Stimulated activated effector memory CD8-positive, alpha-beta T cell treated with anti-CD3 and anti-CD28 coated beads, Interleukin-12 subunit alpha, Interleukin-12 subunit beta, amount 100 ng/mL, for 72 hours (primary cell): ENCODE data around the gene INTS4.
"Not testable (repeated sequence)": the region's sequence is repeated elsewhere in the genome, so short reads cannot be mapped to it uniquely, and the experiment has no call there.

Experiments used
- ATAC-seq: fragments of 150-1000 bp; cut with Tn5 transposase; 2 replicates; pipeline ENCODE4 v1.10.0; 2021
- DNase-seq, 2 donors: peaks; one replicate each; pipeline ENCODE4 v3.0.0; 2021 to 2022; ENCODE audit warnings: low spot score in 2 of 2
- H3K27ac Mint-ChIP-seq: one replicate; pipeline ENCODE4 v1.8.0; 2022; ENCODE audit warnings: mild to moderate bottlenecking, mixed read lengths
- H3K36me3 Mint-ChIP-seq: one replicate; pipeline ENCODE4 v1.8.0; 2022; ENCODE audit warnings: mild to moderate bottlenecking, mixed read lengths
- H3K4me1 Mint-ChIP-seq: one replicate; pipeline ENCODE4 v1.8.0; 2022; ENCODE audit warnings: mixed read lengths
- H3K4me3 Mint-ChIP-seq: one replicate; pipeline ENCODE4 v1.8.0; 2022; ENCODE audit warnings: mild to moderate bottlenecking, mixed read lengths
- H3K9me3 Mint-ChIP-seq: one replicate; pipeline ENCODE4 v1.8.0; 2022; ENCODE audit warnings: mixed read lengths

The INTS4 gene

DNA sequence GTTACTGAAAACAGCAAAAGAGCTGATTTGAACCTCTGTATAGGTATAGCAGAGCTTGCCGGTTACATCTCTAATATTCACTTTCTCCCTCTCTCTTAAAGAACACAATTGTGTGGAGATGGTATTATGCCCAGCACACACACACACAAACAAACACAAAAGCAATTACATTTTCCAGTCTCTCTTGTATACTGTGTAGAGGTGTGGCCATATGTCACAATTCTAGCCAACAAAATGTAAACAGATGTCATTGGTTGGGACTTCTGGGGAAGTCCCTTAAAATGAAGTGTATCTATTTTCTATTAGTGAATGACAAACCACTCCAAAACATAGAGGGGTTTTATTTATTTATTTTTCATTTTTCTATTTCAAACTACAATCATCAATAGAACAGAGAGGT, 15.8 kb upstream of the INTS4 start:
- Mint-ChIP-seq H3K4me3 (no peak overlapping the region), H3K4me1 (no peaks in the 10 kb centered on the region), H3K9me3 (no peaks in the 10 kb centered on the region), H3K27ac (no peak overlapping the region), H3K36me3 (no peaks in the 10 kb centered on the region)
- DNase-seq = no peak
- no peak for ATAC-seq

DNA sequence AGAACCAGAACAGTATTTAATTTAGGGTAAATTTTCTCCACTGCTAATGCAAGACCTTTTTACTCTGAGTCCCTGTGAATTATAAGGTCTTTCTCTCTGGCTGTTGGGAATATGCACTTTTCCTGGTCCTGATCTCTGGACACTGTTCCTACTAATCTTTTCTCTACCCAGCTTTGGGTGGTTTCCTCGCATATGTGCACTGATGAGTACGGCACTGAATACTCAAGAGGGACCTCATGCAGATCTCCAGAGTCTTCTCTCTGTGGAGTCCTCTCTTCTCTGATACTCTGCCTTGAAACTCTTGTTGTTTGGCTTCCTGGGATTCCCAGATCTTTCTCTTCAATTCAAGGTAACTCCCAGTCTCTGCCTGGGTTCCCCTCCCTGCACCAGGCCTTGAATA, 14.6 kb upstream of the INTS4 start:
- Mint-ChIP-seq H3K27ac (no peak overlapping the region), H3K9me3 (no peaks in the 10 kb centered on the region), H3K4me1 (no peaks in the 10 kb centered on the region), H3K4me3 (no peak overlapping the region), H3K36me3 (no peaks in the 10 kb centered on the region)
- DNase-seq (no peak), ATAC-seq (no peak)

DNA sequence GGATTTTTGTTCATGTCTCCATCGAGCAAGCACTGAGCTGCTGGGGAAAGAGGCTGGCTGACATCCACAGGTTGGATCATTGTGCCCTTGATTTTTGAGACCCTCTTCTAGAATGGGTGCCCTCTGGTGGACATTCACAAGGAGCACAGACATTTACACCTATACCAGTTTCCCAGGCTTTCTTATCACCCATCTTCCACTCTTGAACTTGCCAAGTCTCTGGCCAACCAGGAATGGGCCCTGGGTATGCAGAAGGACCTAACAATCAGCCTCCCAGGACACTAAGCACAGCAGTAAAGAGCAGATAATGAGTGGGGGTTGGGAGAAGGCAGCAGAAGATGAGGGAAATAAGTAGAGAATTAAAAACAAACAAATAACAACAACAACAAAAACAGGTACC, 5.7 kb upstream of the INTS4 start:
- H3K4me1 Mint-ChIP-seq = peaks cover 6% of the 10 kb centered on the region
- ATAC-seq = peak; percentile 87
- H3K4me3 Mint-ChIP-seq = no peak overlapping the region
- H3K36me3 Mint-ChIP-seq = peaks cover 1% of the 10 kb centered on the region
- no peaks in the 10 kb centered on the region for H3K9me3 Mint-ChIP-seq
- DNase-seq = peak; percentile 24 to 55
- no peak overlapping the region for H3K27ac Mint-ChIP-seq

DNA sequence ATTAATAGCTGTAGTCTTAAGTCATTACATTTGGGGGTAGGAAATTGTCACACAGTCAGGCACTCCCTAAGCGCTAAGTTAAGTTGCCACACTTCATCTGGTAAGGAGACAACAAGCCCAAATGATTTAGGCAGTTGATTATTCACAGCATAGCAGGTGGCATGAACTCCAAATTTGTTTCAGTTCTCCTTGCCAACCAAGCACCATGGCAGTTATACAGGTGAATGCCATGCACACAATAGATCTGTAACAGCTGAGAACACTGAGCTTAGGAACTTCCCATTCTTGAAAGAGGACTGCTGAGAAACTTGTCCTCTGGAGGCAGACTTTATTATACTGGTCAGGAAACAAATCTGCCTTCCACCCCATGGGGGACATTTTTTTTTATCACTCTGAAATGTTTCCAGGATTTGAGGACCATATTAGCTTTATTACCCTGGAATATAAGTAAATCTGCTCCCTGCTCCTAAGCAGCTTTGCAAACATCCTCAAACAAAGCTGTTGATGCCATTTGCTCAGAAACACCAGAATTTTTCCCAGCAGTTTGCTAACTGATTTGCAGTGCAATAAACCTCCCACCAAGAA, 5.1 kb upstream of the INTS4 start:
- DNase-seq (no peak), ATAC-seq (no peak)
- H3K27ac Mint-ChIP-seq = no peak overlapping the region
- H3K9me3 Mint-ChIP-seq = no peaks in the 10 kb centered on the region
- no peak overlapping the region for H3K4me3 Mint-ChIP-seq
- peaks cover 8% of the 10 kb centered on the region for H3K36me3 Mint-ChIP-seq
- H3K4me1 Mint-ChIP-seq = peaks cover 10% of the 10 kb centered on the region

DNA sequence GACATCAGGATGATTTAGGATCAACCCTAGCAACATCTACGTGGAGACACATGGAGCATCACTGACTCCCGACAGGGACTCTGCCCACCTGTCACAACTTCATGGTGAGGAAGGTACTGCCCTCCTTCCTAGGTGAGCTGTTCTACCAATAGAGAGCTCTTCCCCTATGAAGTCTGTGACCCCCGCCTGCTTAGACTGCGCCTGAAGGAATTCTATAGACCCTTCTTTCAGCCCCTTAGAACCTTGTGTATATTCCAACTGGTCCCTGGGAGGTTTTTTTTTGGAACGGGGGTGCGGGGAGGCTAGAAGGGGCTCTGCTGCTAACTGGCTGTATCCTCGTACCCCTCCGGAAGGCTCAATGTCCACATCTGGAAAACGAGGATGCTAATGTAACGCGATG, 566 bp downstream of the INTS4 start:
- Mint-ChIP-seq H3K4me1 (peaks cover 23% of the 10 kb centered on the region), H3K4me3 (peak overlapping the region; percentile 81), H3K27ac (peak overlapping the region; percentile 94), H3K36me3 (peaks cover 49% of the 10 kb centered on the region), H3K9me3 (no peaks in the 10 kb centered on the region)
- ATAC-seq (no peak), DNase-seq (peak in 1 of 2 donors; percentile 56)

DNA sequence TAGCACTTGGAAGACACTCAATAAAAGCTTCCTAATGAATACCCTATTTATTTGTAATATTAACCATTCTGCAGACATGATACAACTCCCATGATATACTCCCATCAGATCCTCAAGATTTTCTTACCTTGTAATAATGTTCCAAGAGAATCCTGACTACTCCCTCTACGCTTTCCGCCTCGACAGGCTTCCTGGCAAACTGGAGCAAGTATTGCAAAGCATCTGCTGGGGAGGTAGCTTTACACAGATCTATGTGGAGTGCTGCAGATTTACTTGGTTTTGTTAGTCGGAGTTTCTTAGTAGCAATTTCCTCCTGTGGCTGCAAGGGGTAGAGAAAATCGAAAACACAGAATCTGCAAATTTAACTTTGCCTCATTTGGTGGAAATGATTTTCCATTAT, 3.5 kb downstream of the INTS4 start:
- H3K4me3 Mint-ChIP-seq = no peak overlapping the region
- peaks cover 79% of the 10 kb centered on the region for H3K36me3 Mint-ChIP-seq
- no peaks in the 10 kb centered on the region for H3K9me3 Mint-ChIP-seq
- ATAC-seq (no peak), DNase-seq (no peak)
- H3K4me1 Mint-ChIP-seq = peaks cover 30% of the 10 kb centered on the region
- H3K27ac Mint-ChIP-seq = no peak overlapping the region

DNA sequence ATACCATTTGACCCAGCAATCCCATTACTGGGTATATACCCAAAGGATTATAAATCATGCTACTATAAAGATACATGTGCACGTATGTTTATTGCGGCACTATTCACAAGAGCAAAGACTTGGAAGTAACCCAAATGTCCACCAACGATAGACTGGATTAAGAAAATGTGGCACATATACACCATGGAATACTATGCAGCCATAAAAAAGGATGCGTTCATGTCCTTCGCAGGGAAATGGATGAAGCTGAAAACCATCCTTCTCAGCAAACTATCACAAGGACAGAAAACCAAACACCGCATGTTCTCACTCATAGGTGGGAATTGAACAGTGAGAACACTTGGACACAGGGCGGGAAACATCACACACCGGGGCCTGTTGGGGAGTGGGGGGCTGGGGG, 8.0 kb downstream of the INTS4 start:
- not testable (repeated sequence) for H3K4me3 Mint-ChIP-seq, H3K9me3 Mint-ChIP-seq, ATAC-seq, H3K27ac Mint-ChIP-seq, DNase-seq
- Mint-ChIP-seq H3K4me1 (peaks cover 34% of the 10 kb centered on the region), H3K36me3 (peaks cover 94% of the 10 kb centered on the region)

DNA sequence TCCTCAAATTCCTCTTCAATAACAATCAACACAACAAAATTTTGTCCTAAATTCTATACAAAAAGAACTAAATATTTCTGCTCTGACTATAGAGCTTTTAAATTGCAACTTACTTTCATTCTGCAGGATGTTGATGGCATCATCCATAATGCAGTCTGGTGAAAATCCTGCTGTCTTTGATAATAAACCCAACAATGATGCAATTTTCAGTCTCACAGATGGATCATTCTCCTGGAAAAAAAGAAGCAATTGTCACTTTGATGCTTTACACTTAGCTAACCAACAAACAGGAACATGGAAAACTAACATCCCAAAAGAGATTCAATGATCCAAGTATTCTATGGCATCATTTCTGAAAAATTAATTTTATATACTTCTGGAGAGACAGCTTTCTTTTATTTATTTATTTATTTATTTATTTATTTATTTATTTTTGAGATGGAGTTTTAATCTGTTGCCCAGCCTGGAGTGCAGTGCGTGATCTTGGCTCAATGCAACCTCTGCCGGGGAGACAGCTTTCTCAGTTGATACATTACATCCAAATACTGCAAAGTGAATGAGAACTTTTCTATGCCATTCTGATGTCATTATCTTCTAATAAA, 13.0 kb downstream of the INTS4 start:
- no peak overlapping the region for H3K4me3 Mint-ChIP-seq
- DNase-seq (no peak), ATAC-seq (no peak)
- H3K36me3 Mint-ChIP-seq = peaks cover 86% of the 10 kb centered on the region
- H3K27ac Mint-ChIP-seq = no peak overlapping the region
- H3K9me3 Mint-ChIP-seq = no peaks in the 10 kb centered on the region
- H3K4me1 Mint-ChIP-seq = peaks cover 27% of the 10 kb centered on the region

DNA sequence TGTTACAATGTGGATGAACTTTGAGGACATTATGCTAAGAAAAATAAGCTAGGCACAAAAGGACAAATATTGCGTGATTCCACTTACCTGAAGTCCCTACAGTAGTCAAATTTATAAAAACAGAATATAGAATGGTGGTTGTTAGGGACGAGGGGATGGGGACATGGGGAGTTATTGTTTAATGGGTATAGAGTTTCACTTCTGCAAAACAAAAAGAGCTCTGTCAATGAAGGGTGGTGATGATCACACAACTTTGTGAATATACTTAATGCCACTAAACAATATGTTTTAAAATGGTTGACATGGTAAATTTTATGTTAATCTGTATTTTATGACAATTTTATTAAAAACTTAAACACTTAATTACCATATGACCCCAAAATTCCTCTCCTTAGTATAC, 26.1 kb downstream of the INTS4 start:
- no peak overlapping the region for H3K27ac Mint-ChIP-seq
- no peaks in the 10 kb centered on the region for H3K9me3 Mint-ChIP-seq
- no peak for DNase-seq
- ATAC-seq = no peak
- no peak overlapping the region for H3K4me3 Mint-ChIP-seq
- peaks cover 42% of the 10 kb centered on the region for H3K36me3 Mint-ChIP-seq
- no peaks in the 10 kb centered on the region for H3K4me1 Mint-ChIP-seq

DNA sequence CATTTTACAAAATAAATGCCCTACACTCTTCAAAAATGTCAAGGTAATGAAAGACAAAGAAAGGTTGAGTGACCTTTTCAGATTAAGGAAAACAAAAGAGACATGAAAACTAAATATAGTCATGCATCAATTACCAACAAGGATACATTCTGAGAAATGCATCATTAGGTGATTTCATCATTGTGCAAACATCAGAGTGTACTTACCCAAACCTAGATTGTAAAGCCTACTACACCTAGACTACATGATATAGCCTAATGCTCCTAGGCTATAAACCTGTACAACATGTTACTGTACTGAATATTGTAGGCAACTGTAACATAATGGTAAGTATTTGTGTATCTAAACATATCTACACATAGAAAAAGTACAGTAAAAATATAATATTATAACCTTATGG, 26.7 kb downstream of the INTS4 start:
- no peak overlapping the region for H3K4me3 Mint-ChIP-seq
- DNase-seq (no peak), ATAC-seq (no peak)
- no peaks in the 10 kb centered on the region for H3K4me1 Mint-ChIP-seq
- H3K27ac Mint-ChIP-seq = no peak overlapping the region
- H3K9me3 Mint-ChIP-seq = no peaks in the 10 kb centered on the region
- peaks cover 40% of the 10 kb centered on the region for H3K36me3 Mint-ChIP-seq

DNA sequence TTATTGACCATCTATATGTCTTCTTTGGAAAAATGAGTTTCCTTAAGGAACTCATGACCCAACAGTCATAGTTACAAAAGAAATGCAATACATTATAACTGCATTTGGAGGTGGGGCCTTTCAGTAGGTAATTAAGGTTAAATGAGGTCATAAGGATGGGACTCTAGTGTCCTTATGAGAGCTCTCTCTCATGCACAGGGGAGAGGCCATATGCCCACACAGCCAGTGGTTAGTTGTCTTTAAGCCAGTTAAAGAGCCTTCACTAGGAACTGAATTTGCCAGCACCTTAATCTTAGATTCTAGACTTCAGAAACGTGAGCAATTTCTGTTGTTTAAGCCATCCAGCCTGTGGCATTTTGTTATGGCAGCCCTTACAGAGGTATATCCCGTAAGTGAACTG, 27.3 kb downstream of the INTS4 start:
- H3K4me3 Mint-ChIP-seq = no peak overlapping the region
- no peaks in the 10 kb centered on the region for H3K9me3 Mint-ChIP-seq
- H3K4me1 Mint-ChIP-seq = no peaks in the 10 kb centered on the region
- ATAC-seq (no peak), DNase-seq (no peak)
- H3K27ac Mint-ChIP-seq = no peak overlapping the region
- peaks cover 34% of the 10 kb centered on the region for H3K36me3 Mint-ChIP-seq

DNA sequence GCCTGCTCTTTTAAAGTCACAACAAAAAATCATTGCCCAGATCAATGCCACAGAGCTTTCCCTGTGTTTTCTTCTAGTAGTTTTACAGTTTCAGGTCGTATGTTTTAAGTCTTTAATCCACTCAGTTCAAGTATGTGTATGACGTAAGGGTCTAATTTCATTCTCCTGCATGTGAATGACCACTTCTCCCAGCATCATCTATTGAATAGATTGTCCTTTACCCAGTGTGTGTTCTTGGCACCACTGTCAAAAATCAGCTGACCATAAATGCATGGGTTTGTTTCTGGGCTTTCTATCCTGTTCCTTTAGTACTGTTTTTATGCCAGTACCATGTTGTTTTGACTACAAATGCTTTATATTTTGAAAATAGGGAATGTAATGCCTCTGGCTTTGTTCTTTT, 28.1 kb downstream of the INTS4 start:
- no peak for ATAC-seq
- no peak for DNase-seq
- Mint-ChIP-seq H3K9me3 (no peaks in the 10 kb centered on the region), H3K27ac (no peak overlapping the region), H3K4me3 (no peak overlapping the region), H3K36me3 (peaks cover 26% of the 10 kb centered on the region), H3K4me1 (no peaks in the 10 kb centered on the region)

DNA sequence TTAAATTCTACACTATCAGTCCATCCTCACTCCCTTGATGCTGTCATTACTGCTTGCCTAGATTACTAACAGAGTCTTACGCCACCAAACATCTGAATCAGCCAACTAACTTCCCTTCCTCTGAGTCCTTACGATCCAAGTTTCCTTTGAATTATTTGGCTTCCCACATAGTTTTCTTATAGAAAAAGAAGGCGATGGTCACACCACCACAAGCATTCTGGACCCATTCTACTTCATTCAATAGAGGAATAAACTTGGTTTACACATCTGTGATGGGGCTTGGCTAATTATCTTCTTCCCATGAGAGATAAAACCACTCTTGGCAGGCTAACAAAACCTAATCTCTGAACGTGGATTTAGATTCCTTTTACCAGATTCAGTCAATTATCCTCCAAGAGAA, 35.0 kb downstream of the INTS4 start:
- Mint-ChIP-seq H3K4me1 (no peaks in the 10 kb centered on the region), H3K4me3 (no peak overlapping the region), H3K36me3 (peaks cover 64% of the 10 kb centered on the region), H3K9me3 (no peaks in the 10 kb centered on the region), H3K27ac (no peak overlapping the region)
- DNase-seq (no peak), ATAC-seq (no peak)

DNA sequence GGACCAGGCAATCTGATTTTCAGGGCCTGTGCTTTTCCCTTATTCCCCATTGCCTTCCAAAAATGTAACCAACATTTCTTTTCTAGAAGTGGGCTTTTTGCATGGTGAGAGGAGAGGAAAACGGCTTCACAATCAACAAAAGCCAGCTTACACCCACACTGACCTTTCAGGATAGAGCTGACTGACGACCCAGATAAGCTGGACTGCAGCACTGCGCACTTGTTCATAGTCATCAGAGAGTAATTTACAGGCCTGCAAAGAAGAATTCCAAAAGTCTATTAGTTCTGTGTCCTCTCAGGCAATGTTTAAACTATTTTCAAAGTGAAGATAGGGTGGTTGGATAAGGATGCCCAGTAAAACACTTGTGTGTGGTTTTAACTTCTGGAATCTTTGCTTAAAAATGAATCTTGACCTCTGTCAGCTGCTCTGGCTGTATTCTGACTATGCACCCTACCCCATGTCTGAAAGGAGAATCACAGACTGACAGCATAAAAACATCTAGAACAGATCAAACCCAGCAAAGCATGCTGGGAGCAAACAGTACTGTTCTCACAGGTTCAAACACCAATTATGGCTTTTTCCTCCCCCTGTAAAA, 35.8 kb downstream of the INTS4 start:
- H3K27ac Mint-ChIP-seq, H3K4me3 Mint-ChIP-seq, ATAC-seq: not testable (repeated sequence)

DNA sequence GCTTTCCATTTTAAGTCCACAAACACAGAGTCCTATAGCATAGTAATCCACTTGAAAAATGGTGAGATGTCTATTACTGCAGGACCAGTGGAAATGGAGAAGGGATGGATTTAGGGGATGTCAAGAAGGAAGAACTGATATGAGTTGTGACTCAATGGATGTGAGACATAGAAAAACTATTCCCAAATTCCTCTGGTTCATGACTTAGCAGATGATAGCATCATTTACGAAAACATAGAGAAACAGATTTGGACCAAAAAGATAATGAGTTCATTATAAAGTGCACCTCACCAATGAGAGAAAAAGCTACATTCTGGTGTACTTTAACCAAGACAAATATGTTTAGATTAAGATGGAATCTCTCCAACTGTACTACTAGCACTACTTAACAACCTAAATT, 51.2 kb downstream of the INTS4 start:
- Mint-ChIP-seq H3K4me1 (peaks cover 24% of the 10 kb centered on the region), H3K36me3 (peaks cover 38% of the 10 kb centered on the region)
- not testable (repeated sequence) for ATAC-seq, DNase-seq, H3K4me3 Mint-ChIP-seq, H3K27ac Mint-ChIP-seq, H3K9me3 Mint-ChIP-seq

More for the DNA sequence above, 35.8 kb downstream of the INTS4 start:
- H3K9me3 Mint-ChIP-seq, H3K4me1 Mint-ChIP-seq, DNase-seq: not testable (repeated sequence)
- H3K36me3 Mint-ChIP-seq = peaks cover 72% of the 10 kb centered on the region

DNA sequence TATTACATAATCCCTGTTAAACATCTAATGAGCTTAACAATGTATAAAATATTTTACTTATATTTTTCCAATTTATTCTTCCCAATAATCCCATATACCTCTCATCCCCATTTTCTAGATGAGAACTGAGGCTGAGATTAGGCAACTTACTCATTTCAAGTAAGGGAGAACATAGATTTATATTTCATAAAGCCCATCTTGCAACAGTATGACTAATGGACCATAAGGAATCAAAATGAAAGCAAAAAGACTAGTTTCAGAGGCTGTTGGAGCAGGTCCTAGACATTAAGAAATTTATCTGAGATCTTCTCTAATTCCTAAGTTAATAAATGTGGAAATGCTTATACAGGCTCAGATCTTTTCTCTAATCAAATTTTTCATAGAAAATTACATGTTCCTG, 52.0 kb downstream of the INTS4 start:
- H3K27ac Mint-ChIP-seq, DNase-seq, H3K9me3 Mint-ChIP-seq, H3K4me3 Mint-ChIP-seq: not testable (repeated sequence)
- Mint-ChIP-seq H3K4me1 (peaks cover 24% of the 10 kb centered on the region), H3K36me3 (peaks cover 38% of the 10 kb centered on the region)
- ATAC-seq = peak; percentile 59
